Naive B cell (primary cell): Measurements from ENCODE around the gene PTCH2. TPM values are rescaled to one million over a fixed set of nuclear protein-coding genes. Genes with fewer than 3 reads are reported as not detected.
A peak's percentile ranks its signal among the peaks of the same experiment; 100 is the strongest.

ENCODE experiments used
- ATAC-seq, 2 donors: fragments of 150-1000 bp; cut with Tn5 transposase; 2 replicates each; pipeline ENCODE4 v1.10.0; 2021; ENCODE audit warnings: low read depth in 2 of 2, mild to moderate bottlenecking in 2 of 2, moderate library complexity in 2 of 2
- DNase-seq: peaks from one replicate; pipeline ENCODE4 v3.0.0; 2022
- H3K27ac Mint-ChIP-seq, 6 donors: one replicate each; pipeline ENCODE4 v1.8.0; 2020 to 2022; ENCODE audit warnings: mild to moderate bottlenecking in 6 of 6, mixed read lengths in 6 of 6, moderate library complexity in 5 of 6, inconsistent platforms in 2 of 6
- H3K27me3 Mint-ChIP-seq, 3 donors: one replicate each; pipeline ENCODE4 v1.8.0; 2021 to 2022; ENCODE audit warnings: mixed read lengths in 3 of 3, mild to moderate bottlenecking in 1 of 3
- H3K36me3 Mint-ChIP-seq, 2 donors: one replicate each; pipeline ENCODE4 v1.8.0; 2020 to 2022; ENCODE audit warnings: mixed read lengths in 2 of 2, inconsistent platforms in 1 of 2, mild to moderate bottlenecking in 1 of 2
- H3K4me1 Mint-ChIP-seq, 3 donors: one replicate each; pipeline ENCODE4 v1.8.0; 2020 to 2022; ENCODE audit warnings: mixed read lengths in 3 of 3, inconsistent platforms in 1 of 3, mild to moderate bottlenecking in 1 of 3, moderate library complexity in 1 of 3
- H3K4me3 Mint-ChIP-seq, 8 donors: one replicate each; pipeline ENCODE4 v1.8.0; 2020 to 2022; ENCODE audit warnings: mild to moderate bottlenecking in 8 of 8, mixed read lengths in 8 of 8, moderate library complexity in 8 of 8, inconsistent platforms in 2 of 8
- H3K9me3 Mint-ChIP-seq, 7 donors: one replicate each; pipeline ENCODE4 v1.8.0; 2020 to 2022; ENCODE audit warnings: mixed read lengths in 7 of 7, mild to moderate bottlenecking in 5 of 7, inconsistent platforms in 2 of 7, moderate library complexity in 1 of 7
- polyA plus RNA-seq, 6 donors: library from polyadenylated mRNA; unstranded; fragments of 300-500 nt; fragmentation: Illumina TruSeq; gene quantifications; one replicate each; pipeline ENCODE4 v1.2.3, GENCODE V29; 2021; ENCODE audit warnings: low read depth in 6 of 6

PTCH2 gene, protein sequence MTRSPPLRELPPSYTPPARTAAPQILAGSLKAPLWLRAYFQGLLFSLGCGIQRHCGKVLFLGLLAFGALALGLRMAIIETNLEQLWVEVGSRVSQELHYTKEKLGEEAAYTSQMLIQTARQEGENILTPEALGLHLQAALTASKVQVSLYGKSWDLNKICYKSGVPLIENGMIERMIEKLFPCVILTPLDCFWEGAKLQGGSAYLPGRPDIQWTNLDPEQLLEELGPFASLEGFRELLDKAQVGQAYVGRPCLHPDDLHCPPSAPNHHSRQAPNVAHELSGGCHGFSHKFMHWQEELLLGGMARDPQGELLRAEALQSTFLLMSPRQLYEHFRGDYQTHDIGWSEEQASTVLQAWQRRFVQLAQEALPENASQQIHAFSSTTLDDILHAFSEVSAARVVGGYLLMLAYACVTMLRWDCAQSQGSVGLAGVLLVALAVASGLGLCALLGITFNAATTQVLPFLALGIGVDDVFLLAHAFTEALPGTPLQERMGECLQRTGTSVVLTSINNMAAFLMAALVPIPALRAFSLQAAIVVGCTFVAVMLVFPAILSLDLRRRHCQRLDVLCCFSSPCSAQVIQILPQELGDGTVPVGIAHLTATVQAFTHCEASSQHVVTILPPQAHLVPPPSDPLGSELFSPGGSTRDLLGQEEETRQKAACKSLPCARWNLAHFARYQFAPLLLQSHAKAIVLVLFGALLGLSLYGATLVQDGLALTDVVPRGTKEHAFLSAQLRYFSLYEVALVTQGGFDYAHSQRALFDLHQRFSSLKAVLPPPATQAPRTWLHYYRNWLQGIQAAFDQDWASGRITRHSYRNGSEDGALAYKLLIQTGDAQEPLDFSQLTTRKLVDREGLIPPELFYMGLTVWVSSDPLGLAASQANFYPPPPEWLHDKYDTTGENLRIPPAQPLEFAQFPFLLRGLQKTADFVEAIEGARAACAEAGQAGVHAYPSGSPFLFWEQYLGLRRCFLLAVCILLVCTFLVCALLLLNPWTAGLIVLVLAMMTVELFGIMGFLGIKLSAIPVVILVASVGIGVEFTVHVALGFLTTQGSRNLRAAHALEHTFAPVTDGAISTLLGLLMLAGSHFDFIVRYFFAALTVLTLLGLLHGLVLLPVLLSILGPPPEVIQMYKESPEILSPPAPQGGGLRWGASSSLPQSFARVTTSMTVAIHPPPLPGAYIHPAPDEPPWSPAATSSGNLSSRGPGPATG
- polyA plus RNA-seq, result under 1 TPM in 1 of 6 donors, not detected in 5; 0.27 TPM

DNA sequence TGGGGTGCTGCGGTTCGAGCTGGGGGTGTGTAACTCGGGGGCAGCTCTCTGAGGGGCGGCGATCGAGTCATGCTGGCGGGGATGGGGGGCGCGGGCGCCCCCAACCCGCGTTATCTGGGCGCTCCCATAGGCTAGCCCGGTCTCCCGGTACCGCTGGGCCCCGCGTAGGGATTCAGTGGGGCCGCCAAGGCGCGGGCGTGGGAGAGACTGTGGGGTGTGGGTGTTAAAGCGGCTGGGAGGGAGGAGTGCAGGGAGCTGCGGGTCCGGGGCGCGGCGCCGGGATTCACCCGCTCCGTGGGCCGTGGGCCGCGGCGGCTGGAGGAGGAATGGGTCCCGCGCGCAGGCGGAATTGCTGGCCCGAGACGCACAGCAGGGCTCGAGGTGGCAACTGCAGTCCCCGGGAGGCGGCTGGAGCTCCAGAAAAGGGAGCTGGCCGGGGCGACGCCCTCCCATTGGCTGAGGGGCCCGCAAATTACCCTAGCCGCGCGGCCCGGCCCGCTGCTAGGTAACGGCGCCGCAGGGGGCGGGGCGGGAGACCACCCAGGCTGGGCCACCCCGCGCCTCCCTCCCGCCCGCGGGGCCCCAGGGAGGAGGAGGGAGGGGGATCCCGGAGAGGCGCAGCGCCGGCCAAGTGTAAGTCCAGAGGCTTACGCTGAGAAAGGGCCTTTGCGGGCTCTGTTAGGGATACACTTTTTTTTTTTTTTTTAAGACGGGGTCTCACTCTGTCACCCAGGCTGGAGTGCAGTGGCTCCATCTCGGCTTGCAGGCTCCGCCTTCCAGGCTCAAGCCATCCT, at the start of gene PTCH2:
Gene PTCH2, minus strand, starts transcription at position 392 of the 794 bp plus-strand sequence. Its CDS starts 321 bp downstream, at position 71.
- peaks cover 3 to 20% (median 10%) of the 10 kb centered on the region in 3 donors for H3K27me3 Mint-ChIP-seq
- ATAC-seq, result peak; percentile 78 to 79
- H3K9me3 Mint-ChIP-seq, result no peaks in the 10 kb centered on the region
- no peaks in the 10 kb centered on the region for H3K36me3 Mint-ChIP-seq
- peak within 1 kb of the TSS; percentile 45 to 87 (median 72) for H3K4me3 Mint-ChIP-seq
- peaks cover 6 to 15% (median 8%) of the 10 kb centered on the region in 3 donors for H3K4me1 Mint-ChIP-seq
- peak within 1 kb of the TSS in 2 of 6 donors; percentile 50 to 66 for H3K27ac Mint-ChIP-seq
- peak; percentile 33 for DNase-seq

DNA sequence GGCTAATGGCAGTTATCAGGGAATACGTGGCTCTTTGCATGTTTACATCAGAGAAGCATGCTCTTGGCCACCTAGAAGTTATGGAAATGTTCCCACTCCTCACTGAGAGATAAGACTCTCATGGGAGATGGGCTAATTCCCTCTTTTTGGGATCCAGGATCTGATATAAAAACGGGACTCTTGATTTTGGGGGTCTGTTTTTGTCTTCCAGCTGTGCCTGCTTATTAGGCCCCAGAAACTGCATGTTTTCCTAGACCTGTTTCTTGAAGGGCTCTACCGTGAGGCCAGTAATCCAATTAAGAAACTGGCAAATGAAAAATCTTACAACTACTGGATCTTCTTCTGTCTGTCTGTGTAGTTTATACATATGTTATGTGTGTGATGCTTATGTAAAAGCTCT, 47.0 kb upstream of the PTCH2 start:
- ATAC-seq, result no peak
- Mint-ChIP-seq H3K36me3 (peaks cover 44 to 55% of the 10 kb centered on the region in 2 donors), H3K4me3 (no peak overlapping the region), H3K27ac (no peak overlapping the region), H3K27me3 (no peaks in the 10 kb centered on the region), H3K9me3 (peaks cover 8 to 48% (median 20%) of the 10 kb centered on the region in 7 donors), H3K4me1 (no peaks in the 10 kb centered on the region)
- no peak for DNase-seq

DNA sequence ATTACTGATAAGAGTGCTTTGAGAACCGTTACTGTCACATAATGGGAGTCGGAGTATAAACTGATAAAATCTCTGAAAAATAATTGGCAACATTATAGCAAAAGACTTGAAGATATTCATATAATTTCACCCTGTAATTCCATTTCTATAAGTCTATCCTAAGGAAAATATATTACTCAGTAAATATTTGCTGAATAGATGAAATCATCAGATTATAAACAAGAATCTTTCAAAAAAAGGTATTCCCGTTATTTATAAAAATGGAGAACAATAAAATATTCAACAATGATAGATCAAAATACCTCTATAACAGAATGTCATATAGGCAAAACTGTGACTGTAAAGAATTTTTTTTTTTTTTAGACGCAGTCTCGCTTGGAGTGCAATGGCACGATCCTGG, 42.4 kb upstream of the PTCH2 start:
- Mint-ChIP-seq H3K36me3 (peaks cover 43 to 51% of the 10 kb centered on the region in 2 donors), H3K4me3 (no peak overlapping the region), H3K27me3 (no peaks in the 10 kb centered on the region), H3K9me3 (peaks cover 4 to 53% (median 14%) of the 10 kb centered on the region in 7 donors), H3K27ac (no peak overlapping the region), H3K4me1 (no peaks in the 10 kb centered on the region)
- no peak for ATAC-seq
- no peak for DNase-seq

DNA sequence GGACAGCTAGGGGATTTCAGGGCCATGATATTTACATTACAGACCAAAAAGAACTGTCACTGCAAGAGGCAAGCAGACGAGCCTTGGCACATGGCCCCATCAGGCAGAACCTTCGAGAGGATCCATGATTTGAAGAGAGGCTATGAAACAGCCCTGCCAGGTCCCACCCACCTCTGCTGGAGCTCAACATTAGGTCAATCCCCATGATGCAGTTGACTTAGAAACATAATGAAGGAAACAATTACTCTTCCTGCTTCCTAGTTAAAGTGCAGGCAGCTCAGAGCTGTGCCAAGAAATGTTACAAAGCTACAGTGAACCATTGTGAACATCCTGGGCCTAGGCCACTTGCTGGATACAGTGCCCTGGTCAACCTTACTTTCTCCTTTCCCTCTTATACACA, 41.7 kb upstream of the PTCH2 start:
- peaks cover 42 to 53% of the 10 kb centered on the region in 2 donors for H3K36me3 Mint-ChIP-seq
- no peak overlapping the region for H3K4me3 Mint-ChIP-seq
- H3K9me3 Mint-ChIP-seq, result peaks cover 4 to 46% (median 14%) of the 10 kb centered on the region in 7 donors
- H3K27ac Mint-ChIP-seq, result no peak overlapping the region
- no peak for ATAC-seq
- H3K4me1 Mint-ChIP-seq, result no peaks in the 10 kb centered on the region
- no peak for DNase-seq
- H3K27me3 Mint-ChIP-seq, result no peaks in the 10 kb centered on the region

DNA sequence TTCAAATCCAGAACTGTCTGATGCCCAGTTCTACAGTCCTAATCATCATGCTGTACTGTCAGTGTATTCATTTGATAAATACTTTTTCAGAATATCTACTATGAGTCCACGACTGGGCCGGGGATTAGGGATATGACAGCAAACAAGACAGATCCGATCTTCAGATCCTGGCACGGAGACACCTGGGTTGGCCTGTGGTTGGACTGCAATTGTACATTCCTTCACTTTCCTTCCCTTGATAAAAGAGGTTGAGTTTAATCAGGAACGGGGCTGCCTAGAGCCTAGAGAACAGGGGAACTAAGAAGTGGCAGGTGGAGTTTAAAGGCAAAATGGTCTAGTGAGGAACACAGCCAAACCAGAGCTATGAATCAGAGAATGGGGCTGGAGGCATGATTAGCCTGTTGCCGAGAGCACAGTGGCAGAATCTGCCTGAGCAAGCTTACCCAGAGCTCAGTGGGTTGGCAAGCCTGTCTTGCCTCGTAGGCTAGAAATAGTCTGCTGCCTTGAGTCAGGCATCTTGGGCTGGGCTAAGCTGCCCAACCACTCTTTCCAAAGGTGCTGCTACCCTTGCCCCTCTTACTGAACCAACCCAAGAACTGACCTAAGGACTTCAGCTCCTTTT, 38.1 kb upstream of the PTCH2 start:
- Mint-ChIP-seq H3K4me1 (no peaks in the 10 kb centered on the region), H3K27ac (peak overlapping the region in 1 of 6 donors; percentile 60), H3K27me3 (no peaks in the 10 kb centered on the region), H3K36me3 (peaks cover 33 to 39% of the 10 kb centered on the region in 2 donors), H3K4me3 (no peak overlapping the region), H3K9me3 (peaks cover 2 to 18% (median 5%) of the 10 kb centered on the region in 7 donors)
- ATAC-seq (no peak), DNase-seq (no peak)

DNA sequence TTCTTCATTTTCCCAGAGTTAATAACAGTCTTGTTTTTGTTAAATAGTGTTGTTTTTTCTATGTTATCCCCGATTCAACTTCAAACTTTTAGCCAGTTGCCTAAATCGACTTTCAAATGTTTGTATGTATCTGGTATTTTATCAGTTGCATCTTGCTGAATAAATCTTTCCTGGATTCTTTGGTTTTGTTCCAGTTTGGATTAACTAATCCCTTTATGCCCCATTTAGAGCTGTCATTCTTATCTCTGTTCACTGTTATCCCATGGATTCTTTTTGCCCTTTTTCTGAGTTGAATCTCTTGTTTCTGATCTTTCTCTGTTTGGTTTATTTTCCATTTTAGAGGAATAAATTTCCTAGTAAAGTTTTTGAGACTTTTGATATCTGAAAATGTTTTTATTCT, 31.1 kb upstream of the PTCH2 start:
- Mint-ChIP-seq H3K36me3 (peaks cover 32 to 37% of the 10 kb centered on the region in 2 donors), H3K4me3 (no peak overlapping the region), H3K4me1 (no peaks in the 10 kb centered on the region), H3K27ac (peak overlapping the region in 1 of 6 donors; percentile 58), H3K27me3 (no peaks in the 10 kb centered on the region), H3K9me3 (no peaks in the 10 kb centered on the region)
- DNase-seq (no peak), ATAC-seq (no peak)

DNA sequence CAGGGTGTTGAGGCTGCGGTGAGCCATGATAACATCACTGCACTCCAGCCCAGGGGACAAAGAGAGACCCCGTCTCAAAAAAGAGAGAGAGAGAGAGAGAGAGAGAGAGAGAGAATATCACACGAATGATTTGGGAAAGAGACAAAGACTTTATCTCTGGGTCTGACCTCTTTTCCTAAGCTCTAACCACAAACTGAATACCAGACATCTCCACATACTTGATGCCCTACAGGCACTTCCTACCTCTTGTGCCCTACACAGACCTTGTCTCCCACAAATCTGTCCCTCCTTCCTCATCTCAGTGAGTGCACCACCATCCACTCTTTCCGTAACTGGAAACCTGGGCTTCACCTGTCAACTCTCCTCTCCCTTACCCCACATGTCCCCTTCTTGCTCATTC, 27.0 kb upstream of the PTCH2 start:
- Mint-ChIP-seq H3K36me3 (peaks cover 30 to 34% of the 10 kb centered on the region in 2 donors), H3K4me1 (peaks cover 0 to 2% (median 0%) of the 10 kb centered on the region in 3 donors), H3K27me3 (no peaks in the 10 kb centered on the region), H3K4me3 (no peak overlapping the region), H3K27ac (peak overlapping the region in 1 of 6 donors; percentile 23), H3K9me3 (no peaks in the 10 kb centered on the region)
- ATAC-seq, result no peak
- DNase-seq, result no peak

DNA sequence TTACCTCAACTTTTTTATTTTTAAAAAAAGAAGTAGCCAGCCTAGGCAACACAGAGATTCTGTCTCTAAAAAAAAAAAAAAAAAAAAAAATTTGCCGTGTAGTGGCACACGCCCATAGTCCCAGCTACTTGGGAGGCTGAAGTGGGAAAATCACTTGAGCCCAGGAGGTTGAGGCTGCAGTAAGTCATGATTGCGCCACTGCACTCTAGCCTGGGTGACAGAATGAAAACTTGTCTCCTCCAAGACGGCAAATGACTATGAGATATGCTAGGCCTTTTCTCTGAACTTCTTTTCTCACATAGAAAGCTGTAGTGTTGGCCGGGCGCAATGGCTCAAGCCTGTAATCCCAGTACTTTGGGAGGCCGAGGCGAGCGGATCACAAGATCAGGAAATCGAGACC, 24.7 kb upstream of the PTCH2 start:
- peaks cover 0 to 2% (median 0%) of the 10 kb centered on the region in 3 donors for H3K4me1 Mint-ChIP-seq
- H3K9me3 Mint-ChIP-seq, result no peaks in the 10 kb centered on the region

DNA sequence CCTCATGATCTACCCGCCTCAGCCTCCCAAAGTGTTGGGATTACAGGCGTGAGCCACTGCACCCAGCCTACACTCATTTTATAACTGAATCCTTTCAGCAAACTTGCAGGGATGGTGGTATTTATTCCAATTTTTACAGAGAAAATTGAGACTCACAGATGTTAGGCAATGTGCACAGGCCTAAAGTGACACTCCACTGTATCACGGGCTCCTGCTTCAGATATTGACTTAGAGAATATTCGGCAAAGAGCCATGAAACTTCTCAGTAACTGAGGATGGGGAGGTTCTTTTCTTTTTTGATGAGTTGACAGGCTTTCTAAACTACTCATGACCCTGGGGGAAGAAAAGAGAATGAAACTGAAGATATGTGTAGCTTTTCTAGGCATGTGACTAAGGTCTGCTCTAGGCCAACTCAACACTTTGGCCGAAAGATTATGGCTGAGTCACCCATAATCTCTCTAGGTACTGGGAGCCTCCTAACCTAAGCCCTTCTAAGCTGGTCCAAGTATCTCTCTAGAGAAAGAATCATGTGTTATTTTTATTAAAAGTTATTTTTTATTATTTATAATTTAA, 19.9 kb upstream of the PTCH2 start:
- DNase-seq (no peak), ATAC-seq (no peak)
- H3K27ac Mint-ChIP-seq, result peak overlapping the region in 1 of 6 donors; percentile 20
- no peaks in the 10 kb centered on the region for H3K9me3 Mint-ChIP-seq
- H3K4me3 Mint-ChIP-seq, result no peak overlapping the region
- peaks cover 0 to 5% of the 10 kb centered on the region in 2 donors for H3K36me3 Mint-ChIP-seq
- peaks cover 14 to 29% (median 22%) of the 10 kb centered on the region in 3 donors for H3K4me1 Mint-ChIP-seq
- no peaks in the 10 kb centered on the region for H3K27me3 Mint-ChIP-seq

More for the DNA sequence above, 24.7 kb upstream of the PTCH2 start:
- no peak for ATAC-seq
- DNase-seq, result no peak
- Mint-ChIP-seq H3K36me3 (peaks cover 17 to 21% of the 10 kb centered on the region in 2 donors), H3K27ac (no peak overlapping the region), H3K27me3 (no peaks in the 10 kb centered on the region), H3K4me3 (no peak overlapping the region)

DNA sequence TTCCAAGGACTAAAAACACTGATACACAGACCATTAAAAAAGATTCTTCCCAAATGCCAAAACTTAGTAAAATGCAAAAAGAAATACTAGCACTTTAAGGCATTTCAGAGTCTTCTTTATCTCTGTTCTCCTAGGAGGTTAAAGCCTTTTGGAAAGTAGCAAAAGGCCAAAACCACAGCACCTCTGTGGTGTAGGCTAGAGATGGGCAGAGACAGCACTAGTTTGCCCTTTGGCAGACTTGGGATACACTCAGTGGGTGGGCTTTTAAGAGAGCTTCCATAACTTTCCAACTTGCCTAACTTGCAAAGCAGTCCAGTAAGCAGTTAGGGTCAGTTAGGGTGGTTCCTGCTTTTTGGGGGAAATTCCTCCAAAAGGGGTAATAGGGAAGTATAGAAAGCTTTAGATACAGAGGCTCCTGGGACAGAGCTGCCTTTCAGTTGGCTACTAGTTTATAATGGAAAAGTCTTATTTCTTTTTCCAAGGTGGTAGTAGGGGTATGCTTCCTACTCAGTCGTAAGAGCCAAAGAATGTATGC, 17.9 kb upstream of the PTCH2 start:
- Mint-ChIP-seq H3K4me3 (peak overlapping the region in 4 of 8 donors; percentile 13 to 67 (median 40)), H3K27ac (peak overlapping the region in 4 of 6 donors; percentile 5 to 50 (median 32)), H3K36me3 (peaks cover 4 to 6% of the 10 kb centered on the region in 2 donors), H3K27me3 (no peaks in the 10 kb centered on the region), H3K4me1 (peaks cover 14 to 26% (median 22%) of the 10 kb centered on the region in 3 donors), H3K9me3 (no peaks in the 10 kb centered on the region)
- ATAC-seq, result no peak
- DNase-seq, result no peak

DNA sequence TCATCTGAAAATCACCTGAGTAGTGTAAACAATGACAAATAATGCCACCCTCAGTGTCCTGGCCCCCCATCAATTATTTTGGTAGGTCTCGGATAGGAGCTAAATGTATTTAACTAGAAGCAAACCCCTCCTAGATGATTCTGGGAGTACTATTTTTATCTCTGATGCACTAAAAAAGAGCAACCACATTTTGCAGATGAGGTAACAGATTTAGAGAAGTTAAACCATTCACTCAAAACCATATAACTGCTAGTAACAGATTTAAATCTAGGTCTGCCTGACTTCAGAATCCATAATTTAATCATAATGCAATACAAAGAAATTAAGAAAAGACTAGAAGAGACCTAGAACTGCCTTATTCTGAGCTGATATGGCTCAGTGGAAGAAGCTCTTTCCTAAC, 17.3 kb upstream of the PTCH2 start:
- H3K27ac Mint-ChIP-seq, result peak overlapping the region in 5 of 6 donors; percentile 19 to 91 (median 50)
- peak; percentile 7 for DNase-seq

More for the DNA sequence above, 17.3 kb upstream of the PTCH2 start:
- Mint-ChIP-seq H3K4me3 (peak overlapping the region in 6 of 8 donors; percentile 13 to 75 (median 46)), H3K4me1 (peaks cover 14 to 26% (median 22%) of the 10 kb centered on the region in 3 donors), H3K9me3 (no peaks in the 10 kb centered on the region), H3K36me3 (peaks cover 4 to 6% of the 10 kb centered on the region in 2 donors), H3K27me3 (no peaks in the 10 kb centered on the region)
- ATAC-seq, result peak in 1 of 2 donors; percentile 66
